CD4-positive, alpha-beta T cell (primary cell): ENCODE data around the gene CDH24. TPM values are rescaled to one million over a fixed set of nuclear protein-coding genes. Genes with fewer than 3 reads are reported as not detected.

Experiments
- ATAC-seq: fragments of 200-7000 bp; cut with Tn5 transposase; one replicate; pipeline ENCODE4 v1.10.0; 2022; ENCODE audit warnings: mild to moderate bottlenecking; ENCODE audit not compliant: poor library complexity
- CTCF ChIA-PET: fragments of 350-600 bp; sonication (Branson Sonifier 250); formaldehyde crosslinking; loops from one replicate; lab custom pipeline; 2021; ENCODE audit warnings: antibody characterized with exemption, inconsistent platforms; lab: Charles Lee
- POLR2A ChIA-PET: fragments of 350-600 bp; sonication (Branson Sonifier 250); formaldehyde crosslinking; loops from one replicate; lab custom pipeline; 2021; ENCODE audit warnings: antibody characterized with exemption, inconsistent platforms; lab: Charles Lee
- DNase-seq, 14 experiments: peaks; one replicate each; pipeline ENCODE4 v3.0.0-alpha.2; 2013 to 2020; ENCODE audit warnings: mixed read lengths in 2 of 14
- H3K27ac ChIP-seq, 2 donors: one replicate each; pipeline versions ENCODE4 v1.5.1 to v1.7.0; 2013; ENCODE audit warnings: low read length in 2 of 2, low read depth in 1 of 2, mild to moderate bottlenecking in 1 of 2
- H3K27me3 ChIP-seq, 2 experiments: 1 replicate in 1 of 2; 2 replicates in 1 of 2; pipeline versions ENCODE4 v1.6.1 to v1.7.0; 2013; ENCODE audit warnings: low read length in 2 of 2, control low read depth in 1 of 2, mild to moderate bottlenecking in 1 of 2, moderate library complexity in 1 of 2; ENCODE audit not compliant: insufficient read depth in 2 of 2, control insufficient read depth in 1 of 2
- H3K36me3 ChIP-seq: one replicate; pipeline ENCODE4 v1.6.1; 2013; ENCODE audit warnings: low read length, control low read depth; ENCODE audit not compliant: insufficient read depth
- H3K4me1 ChIP-seq: one replicate; pipeline ENCODE4 v1.6.1; 2013; ENCODE audit warnings: low read length, control low read depth; ENCODE audit not compliant: insufficient read depth
- H3K4me3 ChIP-seq: one replicate; pipeline ENCODE4 v1.5.1; 2013; ENCODE audit warnings: mild to moderate bottlenecking, low read length, moderate library complexity
- H3K9me3 ChIP-seq, 2 experiments: 1 replicate in 1 of 2; 2 replicates in 1 of 2; pipeline versions ENCODE4 v1.6.1 to v1.7.0; 2013; ENCODE audit warnings: low read length in 2 of 2, mild to moderate bottlenecking in 2 of 2, control low read depth in 1 of 2, moderate library complexity in 1 of 2; ENCODE audit not compliant: control insufficient read depth in 1 of 2, insufficient read depth in 1 of 2
- H3K27ac Mint-ChIP-seq: one replicate; pipeline ENCODE4 v1.8.0; 2020; ENCODE audit warnings: mixed read lengths
- H3K27me3 Mint-ChIP-seq: one replicate; pipeline ENCODE4 v1.8.0; 2021; ENCODE audit warnings: mixed read lengths
- H3K36me3 Mint-ChIP-seq: one replicate; pipeline ENCODE4 v1.8.0; 2021; ENCODE audit warnings: low read depth, mixed read lengths
- H3K4me1 Mint-ChIP-seq: one replicate; pipeline ENCODE4 v1.8.0; 2021; ENCODE audit warnings: low read depth, mixed read lengths
- H3K4me3 Mint-ChIP-seq: one replicate; pipeline ENCODE4 v1.8.0; 2020; ENCODE audit warnings: mild to moderate bottlenecking, mixed read lengths
- H3K9me3 Mint-ChIP-seq: one replicate; pipeline ENCODE4 v1.8.0; 2020; ENCODE audit warnings: mixed read lengths
- intact Hi-C, 2 experiments: fragments of 100-400 bp; cut with DNase I in 1 of 2; cut with micrococcal nuclease in 1 of 2; formaldehyde crosslinking; loops; one replicate each; pipeline versions ENCODE4 v1.15.1 to v1.9.0; 2023 to 2025; cut with DNase I, micrococcal nuclease
- total RNA-seq, 174 experiments: library from RNA in 2 of 174; stranded (reverse) in 2 of 174; gene quantifications; one replicate each; pipeline ENCODE4 v1.2.3 and lab custom pipeline; 2021 to 2026
- TF ChIP-seq, protein P1 (sequence below): fragments of 200-600 bp; IDR thresholded peaks from one replicate; pipeline ENCODE4 v1.8.0; 2022; ENCODE audit warnings: antibody characterized with exemption, mild to moderate bottlenecking

The CDH24 gene
- total RNA-seq, 2 experiments from 2014 or later: 3.3 to 3.7 TPM

DNA sequence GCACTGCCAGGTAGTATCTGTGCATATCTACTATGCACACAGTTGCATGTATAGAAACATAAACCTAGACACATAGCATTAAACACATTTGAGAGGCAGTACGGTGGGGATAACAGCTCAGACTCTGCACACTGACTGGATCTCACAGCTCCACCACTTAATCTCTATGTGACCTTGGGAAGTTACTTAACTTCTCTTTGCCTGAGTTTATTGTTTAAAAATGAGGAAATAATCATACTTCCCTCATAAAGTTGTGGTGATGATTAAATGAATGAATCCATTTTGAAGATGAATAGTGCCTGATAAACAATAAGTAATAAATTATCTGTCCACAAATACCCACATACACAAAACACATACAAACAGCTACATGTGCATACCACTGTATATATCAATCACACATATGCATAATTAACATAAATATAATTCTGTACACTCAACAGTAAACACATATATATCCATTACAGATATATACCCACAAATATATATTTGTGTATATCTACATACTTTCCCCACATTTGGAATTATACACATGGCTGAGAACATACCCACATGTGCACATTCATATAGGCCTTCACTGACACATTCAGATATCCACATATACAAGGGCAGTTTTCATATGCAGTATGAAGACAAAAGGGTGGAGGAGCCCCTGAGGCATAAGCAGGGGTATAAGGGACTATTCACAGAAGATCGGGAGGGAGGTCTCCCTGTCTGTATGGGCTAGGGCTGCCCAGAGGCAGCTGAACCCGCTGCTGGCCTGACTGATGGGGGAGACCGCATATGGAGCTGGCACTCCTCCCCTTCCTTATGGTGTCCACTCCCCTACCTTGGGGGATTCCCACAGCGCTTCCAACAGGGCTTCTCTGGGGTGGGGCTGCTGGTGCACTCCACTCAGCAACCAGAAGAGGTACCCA is 5.9 kb downstream of the CDH24 start:
- no peak overlapping the region for H3K4me3 ChIP-seq
- TF ChIP-seq, protein P1, sequence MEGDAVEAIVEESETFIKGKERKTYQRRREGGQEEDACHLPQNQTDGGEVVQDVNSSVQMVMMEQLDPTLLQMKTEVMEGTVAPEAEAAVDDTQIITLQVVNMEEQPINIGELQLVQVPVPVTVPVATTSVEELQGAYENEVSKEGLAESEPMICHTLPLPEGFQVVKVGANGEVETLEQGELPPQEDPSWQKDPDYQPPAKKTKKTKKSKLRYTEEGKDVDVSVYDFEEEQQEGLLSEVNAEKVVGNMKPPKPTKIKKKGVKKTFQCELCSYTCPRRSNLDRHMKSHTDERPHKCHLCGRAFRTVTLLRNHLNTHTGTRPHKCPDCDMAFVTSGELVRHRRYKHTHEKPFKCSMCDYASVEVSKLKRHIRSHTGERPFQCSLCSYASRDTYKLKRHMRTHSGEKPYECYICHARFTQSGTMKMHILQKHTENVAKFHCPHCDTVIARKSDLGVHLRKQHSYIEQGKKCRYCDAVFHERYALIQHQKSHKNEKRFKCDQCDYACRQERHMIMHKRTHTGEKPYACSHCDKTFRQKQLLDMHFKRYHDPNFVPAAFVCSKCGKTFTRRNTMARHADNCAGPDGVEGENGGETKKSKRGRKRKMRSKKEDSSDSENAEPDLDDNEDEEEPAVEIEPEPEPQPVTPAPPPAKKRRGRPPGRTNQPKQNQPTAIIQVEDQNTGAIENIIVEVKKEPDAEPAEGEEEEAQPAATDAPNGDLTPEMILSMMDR: no peak
- H3K27ac ChIP-seq: no peak overlapping the region
- no peaks in the 10 kb centered on the region for H3K36me3 ChIP-seq
- H3K27me3 Mint-ChIP-seq: no peaks in the 10 kb centered on the region
- ATAC-seq: no peak
- H3K36me3 Mint-ChIP-seq: peaks cover 5% of the 10 kb centered on the region
- DNase-seq: no peak
- no peaks in the 10 kb centered on the region for H3K9me3 ChIP-seq
- no peaks in the 10 kb centered on the region for H3K9me3 Mint-ChIP-seq
- H3K4me1 ChIP-seq: peaks cover 8% of the 10 kb centered on the region
- ChIA-PET POLR2A (interaction anchor here (1.8 kb wide), 1 partner anchor 23 kb away, joined by 5 read pairs; no protein-coding TSS in a partner anchor), CTCF (interaction anchor here (1.2 to 1.4 kb wide), 2 partner anchors 17 to 65 kb away, joined by 3 read pairs; no protein-coding TSS in a partner anchor)
- H3K4me3 Mint-ChIP-seq: no peak overlapping the region
- H3K4me1 Mint-ChIP-seq: peaks cover 6% of the 10 kb centered on the region
- H3K27me3 ChIP-seq: no peaks in the 10 kb centered on the region
- H3K27ac Mint-ChIP-seq: no peak overlapping the region
- intact Hi-C loops: no loop called here

DNA sequence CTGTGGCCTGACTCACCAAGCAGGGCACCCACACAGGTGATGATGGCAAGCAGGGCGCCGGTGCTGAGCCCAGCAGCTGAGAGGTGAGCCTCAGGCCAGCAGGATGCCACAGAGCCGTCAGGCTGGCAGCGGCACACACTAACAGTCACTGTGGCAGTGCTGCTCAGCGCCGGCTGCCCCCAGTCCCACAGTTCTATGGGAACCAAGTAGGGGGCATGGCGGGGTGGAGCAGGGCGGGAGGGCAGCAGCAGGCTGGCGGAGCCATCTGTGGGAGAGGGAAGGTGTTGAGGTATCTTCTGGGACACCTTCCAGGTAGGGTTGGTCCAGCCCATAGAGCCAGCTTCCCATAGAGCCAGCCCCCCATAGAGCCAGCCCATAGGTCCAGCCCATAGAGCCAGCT is 8.3 kb downstream of the CDH24 start:
- ChIA-PET CTCF (no interaction called here), POLR2A (no interaction called here)
- no peaks in the 10 kb centered on the region for H3K4me1 ChIP-seq
- Mint-ChIP-seq H3K4me1 (no peaks in the 10 kb centered on the region), H3K36me3 (no peaks in the 10 kb centered on the region), H3K27ac (no peak overlapping the region), H3K4me3 (no peak overlapping the region), H3K27me3 (no peaks in the 10 kb centered on the region), H3K9me3 (no peaks in the 10 kb centered on the region)
- no peak overlapping the region for H3K4me3 ChIP-seq
- H3K9me3 ChIP-seq: no peaks in the 10 kb centered on the region
- no peaks in the 10 kb centered on the region for H3K27me3 ChIP-seq
- no peak for ATAC-seq
- TF ChIP-seq, protein P1: no peak
- no peak overlapping the region for H3K27ac ChIP-seq
- intact Hi-C loops: no loop called here
- H3K36me3 ChIP-seq: no peaks in the 10 kb centered on the region
- DNase-seq: no peak

DNA sequence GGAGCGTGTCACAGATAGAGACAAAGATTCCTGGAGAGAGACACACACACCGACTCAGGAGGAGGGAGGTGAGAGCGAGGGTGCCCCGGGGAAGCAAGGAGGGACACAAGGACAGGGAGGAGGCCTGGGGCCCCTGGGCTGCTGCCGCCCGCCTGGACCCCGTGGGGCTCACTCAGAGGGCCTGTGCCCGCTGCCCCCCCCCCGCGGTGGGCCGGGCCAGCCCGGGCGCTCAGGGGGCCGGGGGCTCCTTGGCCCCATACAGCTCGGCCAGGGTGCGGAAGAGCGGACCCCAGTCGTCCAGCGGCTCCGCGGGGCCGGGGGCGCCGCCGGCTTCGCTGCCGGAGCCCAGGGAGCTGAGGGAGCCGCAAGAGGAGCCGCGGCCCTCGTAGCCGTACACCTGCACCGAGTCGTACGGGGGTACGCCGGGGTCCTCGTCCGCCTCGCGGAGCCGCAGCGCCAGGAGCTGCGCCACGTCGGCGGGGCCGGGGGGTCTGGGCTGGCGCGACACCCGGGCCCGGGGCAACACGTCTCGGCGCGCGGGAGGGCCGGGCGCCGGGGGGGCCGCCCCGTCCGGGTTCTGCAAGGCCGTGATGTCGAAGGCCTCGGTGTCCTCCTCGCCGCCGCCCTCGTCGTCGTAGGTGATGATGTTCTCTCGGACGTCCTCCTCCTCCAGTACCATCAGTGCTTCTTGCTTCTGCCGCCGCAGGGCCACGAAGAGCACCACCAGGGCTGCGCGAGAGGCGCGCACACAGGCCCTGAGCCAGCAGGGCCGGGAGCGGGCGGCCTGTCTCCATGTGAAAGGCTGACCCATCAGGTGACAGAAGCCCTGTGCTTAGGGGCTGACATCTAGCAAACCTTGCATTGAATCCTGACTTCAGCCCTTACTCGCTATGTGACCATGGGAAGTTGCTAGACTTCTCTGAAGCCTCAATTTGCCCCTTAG is 9.3 kb downstream of the CDH24 start:
- TF ChIP-seq, protein P1: no peak
- ATAC-seq: no peak
- Mint-ChIP-seq H3K36me3 (no peaks in the 10 kb centered on the region), H3K27me3 (no peaks in the 10 kb centered on the region), H3K27ac (no peak overlapping the region), H3K9me3 (no peaks in the 10 kb centered on the region), H3K4me1 (no peaks in the 10 kb centered on the region), H3K4me3 (no peak overlapping the region)
- H3K4me1 ChIP-seq: no peaks in the 10 kb centered on the region
- DNase-seq: no peak
- H3K27me3 ChIP-seq: no peaks in the 10 kb centered on the region
- H3K27ac ChIP-seq: no peak overlapping the region
- CTCF ChIA-PET: no interaction called here
- H3K9me3 ChIP-seq: no peaks in the 10 kb centered on the region
- H3K36me3 ChIP-seq: no peaks in the 10 kb centered on the region
- intact Hi-C loops: no loop called here
- no peak overlapping the region for H3K4me3 ChIP-seq
- POLR2A ChIA-PET: interaction anchor here (1.3 kb wide), 1 partner anchor 47 kb away, joined by 3 read pairs; the partner anchor contains the start of genes ACIN1 and C14orf119
